B cell (primary cell): ENCODE measurements around the gene GRIK3. TPM values are rescaled to one million over a fixed set of nuclear protein-coding genes. Genes with fewer than 3 reads are reported as not detected.

Experiments used
- ATAC-seq: fragments of 200-7000 bp; cut with Tn5 transposase; one replicate; pipeline ENCODE4 v1.10.0; 2021; ENCODE audit warnings: low read depth, mild to moderate bottlenecking, moderate number of reproducible peaks, moderate library complexity
- CTCF ChIA-PET: fragments of 350-600 bp; sonication (Branson Sonifier 250); formaldehyde crosslinking; loops from one replicate; lab custom pipeline; 2021; ENCODE audit warnings: antibody characterized with exemption, inconsistent platforms; lab: Charles Lee
- POLR2A ChIA-PET: fragments of 350-600 bp; sonication (Branson Sonifier 250); formaldehyde crosslinking; loops from one replicate; lab custom pipeline; 2021; ENCODE audit warnings: antibody characterized with exemption; lab: Charles Lee
- DNase-seq: peaks from one replicate; pipeline ENCODE4 v3.0.0; 2013
- H2AFZ ChIP-seq: 2 replicates; pipeline ENCODE4 v1.6.1; 2012; ENCODE audit warnings: mild to moderate bottlenecking, low read depth, low read length; ENCODE audit not compliant: insufficient read depth, poor library complexity, severe bottlenecking
- H3K27ac ChIP-seq, 2 donors: 1 replicate in 1 of 2; 2 replicates in 1 of 2; pipeline ENCODE4 v1.5.1; 2012 to 2013; ENCODE audit warnings: low read length in 2 of 2, mild to moderate bottlenecking in 2 of 2, moderate library complexity in 1 of 2
- H3K27me3 ChIP-seq, 4 experiments: fragments of 200-600 bp in 1 of 4; sonication (generic) in 1 of 4; replicated peaks in 1 of 4; 1 replicate in 2 of 4; 2 replicates in 2 of 4; pipeline versions ENCODE4 v1.6.1 to v1.7.0; 2013 to 2016; ENCODE audit warnings: low read length in 3 of 4, mild to moderate bottlenecking in 2 of 4, mixed read lengths in 1 of 4, moderate library complexity in 1 of 4; ENCODE audit not compliant: insufficient read depth in 4 of 4, control insufficient read depth in 3 of 4; ENCODE audit errors: control extremely low read depth in 1 of 4
- H3K36me3 ChIP-seq, 2 experiments: replicated peaks in 1 of 2; 1 replicate in 1 of 2; 2 replicates in 1 of 2; pipeline versions ENCODE4 v1.6.1 to v1.7.1; 2013; ENCODE audit warnings: low read length in 1 of 2; ENCODE audit not compliant: insufficient read depth in 2 of 2, control insufficient read depth in 1 of 2; ENCODE audit errors: control extremely low read depth in 1 of 2, extremely low read depth in 1 of 2
- H3K4me1 ChIP-seq, 2 donors: fragments of 200-600 bp in 1 of 2; sonication (generic) in 1 of 2; 1 replicate in 1 of 2; 2 replicates in 1 of 2; pipeline versions ENCODE4 v1.5.1 to v1.6.1; 2013 to 2017; ENCODE audit warnings: low read length in 2 of 2; ENCODE audit not compliant: control insufficient read depth in 2 of 2, insufficient read depth in 2 of 2
- H3K4me2 ChIP-seq: replicated peaks from 2 replicates; pipeline ENCODE3; 2012; ENCODE audit warnings: mild to moderate bottlenecking, low read depth, low read length; ENCODE audit not compliant: poor library complexity, severe bottlenecking
- H3K4me3 ChIP-seq, 5 experiments: fragments of 200-600 bp in 1 of 5; sonication (generic) in 1 of 5; 1 replicate in 3 of 5; 2 replicates in 2 of 5; pipeline versions ENCODE4 v1.5.1 to v1.7.0; 2011 to 2016; ENCODE audit warnings: low read length in 4 of 5, mild to moderate bottlenecking in 4 of 5, low read depth in 2 of 5, control low read depth in 1 of 5, moderate library complexity in 1 of 5; ENCODE audit not compliant: insufficient read depth in 1 of 5; ENCODE audit errors: control extremely low read depth in 1 of 5, extremely low read depth in 1 of 5
- H3K79me2 ChIP-seq: fragments of 200-600 bp; sonication (generic); one replicate; pipeline ENCODE4 v1.6.0; 2016; ENCODE audit warnings: low read length; ENCODE audit not compliant: control insufficient read depth, insufficient read depth
- H3K9ac ChIP-seq: fragments of 200-600 bp; sonication (generic); 2 replicates; pipeline ENCODE4 v1.6.1; 2017; ENCODE audit warnings: mild to moderate bottlenecking, low read length, moderate library complexity
- H3K9me3 ChIP-seq, 3 donors: one replicate each; pipeline versions ENCODE4 v1.6.1 to v1.7.1; 2013; ENCODE audit warnings: low read length in 2 of 3; ENCODE audit not compliant: control insufficient read depth in 2 of 3, insufficient read depth in 1 of 3; ENCODE audit errors: control extremely low read depth in 1 of 3
- H4K20me1 ChIP-seq: 2 replicates; pipeline ENCODE4 v1.6.0; 2012; ENCODE audit warnings: mild to moderate bottlenecking, low read length; ENCODE audit not compliant: insufficient read depth, control insufficient read depth, poor library complexity, severe bottlenecking
- H3K27ac Mint-ChIP-seq: one replicate; pipeline ENCODE4 v1.8.0; 2021; ENCODE audit warnings: mixed read lengths
- H3K27me3 Mint-ChIP-seq: one replicate; pipeline ENCODE4 v1.8.0; 2021; ENCODE audit warnings: mixed read lengths
- H3K4me1 Mint-ChIP-seq: one replicate; pipeline ENCODE4 v1.8.0; 2021; ENCODE audit warnings: mixed read lengths
- H3K4me3 Mint-ChIP-seq: one replicate; pipeline ENCODE4 v1.8.0; 2021; ENCODE audit warnings: mixed read lengths
- H3K9me3 Mint-ChIP-seq: one replicate; pipeline ENCODE4 v1.8.0; 2022; ENCODE audit warnings: mixed read lengths; ENCODE audit not compliant: insufficient read depth
- CTCF ChIP-seq: fragments of 200-600 bp; IDR thresholded peaks from one replicate; pipeline ENCODE4 v1.8.0; 2022; ENCODE audit warnings: antibody characterized with exemption, mild to moderate bottlenecking
- EZH2 ChIP-seq: IDR thresholded peaks from 2 replicates; pipeline ENCODE4 v1.6.1; 2012; ENCODE audit warnings: borderline replicate concordance, low read depth, mild to moderate bottlenecking, moderate library complexity, low read length; ENCODE audit not compliant: insufficient read depth, poor library complexity, severe bottlenecking
- WGBS: methylation state at CpG from one replicate; pipeline ENCODE4 v1.1.5; 2013; ENCODE audit warnings: missing lambda C conversion rate; ENCODE audit not compliant: insufficient coverage; 5-methylcytosine and 5-hydroxymethylcytosine counted together
- intact Hi-C: fragments of 100-400 bp; cut with micrococcal nuclease; formaldehyde crosslinking; loops from one replicate; pipeline ENCODE4 v1.10.0; 2022
- polyA plus RNA-seq: library from polyadenylated mRNA; depleted of rRNA; stranded (reverse); fragments of >200 nt; gene quantifications from 2 replicates; pipeline ENCODE4 v1.2.3, GENCODE V29; 2012
- total RNA-seq, 2 donors: library from RNA; stranded (reverse); fragments of 120-200 nt in 1 of 2; gene quantifications; 1 replicate in 1 of 2; 2 replicates in 1 of 2; pipeline versions ENCODE4 v1.2.3 to v1.2.4, GENCODE V29; 2013 to 2022

The GRIK3 gene
- total and polyA plus RNA-seq, 2 donors (not counting 1 experiment from before 2014, with no cell fraction given), result 0.12 to 1.5 TPM

DNA sequence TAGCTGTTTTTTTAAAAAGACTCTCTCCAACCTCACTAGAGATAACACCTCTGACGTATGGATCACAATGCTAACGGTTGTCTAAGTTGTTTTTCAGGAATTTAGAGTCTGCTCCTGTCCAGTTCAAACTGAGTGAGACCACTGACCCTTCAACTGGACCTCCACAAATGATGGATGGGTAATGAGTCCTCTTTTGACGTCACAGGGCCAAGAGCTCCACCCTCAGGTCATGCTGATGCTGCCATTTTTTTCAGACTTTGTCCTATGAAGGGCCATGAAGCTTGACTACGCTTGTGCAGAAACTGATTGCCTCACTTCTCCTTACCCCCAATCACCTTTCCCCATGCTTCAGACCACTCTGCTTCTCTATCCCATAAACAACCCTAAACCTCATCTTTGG lies 16.6 kb downstream of the GRIK3 start:
- Mint-ChIP-seq H3K27me3 (peaks cover 37% of the 10 kb centered on the region), H3K4me1 (no peaks in the 10 kb centered on the region), H3K27ac (no peak overlapping the region), H3K9me3 (peaks cover 3% of the 10 kb centered on the region), H3K4me3 (no peak overlapping the region)
- ATAC-seq, result no peak
- H4K20me1 ChIP-seq, result no peaks in the 10 kb centered on the region
- no peak overlapping the region for H3K4me2 ChIP-seq
- POLR2A ChIA-PET, result interaction anchor here (0.7 kb wide), 1 partner anchor 112 kb away, joined by 5 read pairs; no protein-coding TSS in a partner anchor
- no peaks in the 10 kb centered on the region for H3K4me1 ChIP-seq
- H3K27ac ChIP-seq, result no peak overlapping the region
- H3K9ac ChIP-seq, result no peak overlapping the region
- CTCF ChIA-PET, result interaction anchor here (1.5 kb wide), 1 partner anchor 14 kb away, joined by 4 read pairs; no protein-coding TSS in a partner anchor
- TF ChIP-seq CTCF (no peak), EZH2 (no peak)
- H3K79me2 ChIP-seq, result no peaks in the 10 kb centered on the region
- H3K27me3 ChIP-seq, result peaks cover 0 to 13% (median 3%) of the 10 kb centered on the region in 4 experiments
- no peaks in the 10 kb centered on the region for H3K9me3 ChIP-seq
- no peak overlapping the region for H3K4me3 ChIP-seq
- H3K36me3 ChIP-seq, result no peaks in the 10 kb centered on the region
- no peak for DNase-seq
- H2AFZ ChIP-seq, result no peak overlapping the region
- intact Hi-C loops, result no loop called here
- WGBS, result 48% methylated on average over 2 of the region's 4 CpGs

GRCh38 chr1:37016121-37016520 lies 18.2 kb downstream of the GRIK3 start:
- no peaks in the 10 kb centered on the region for H3K79me2 ChIP-seq
- H3K9me3 ChIP-seq, result no peaks in the 10 kb centered on the region
- Mint-ChIP-seq H3K27me3 (peaks cover 31% of the 10 kb centered on the region), H3K4me1 (no peaks in the 10 kb centered on the region), H3K4me3 (no peak overlapping the region), H3K9me3 (peaks cover 3% of the 10 kb centered on the region), H3K27ac (no peak overlapping the region)
- H2AFZ ChIP-seq, result no peak overlapping the region
- intact Hi-C loops, result no loop called here
- H3K4me3 ChIP-seq, result no peak overlapping the region
- CTCF ChIA-PET, result no interaction called here
- H3K4me2 ChIP-seq, result no peak overlapping the region
- no peak for ATAC-seq
- no peak overlapping the region for H3K27ac ChIP-seq
- no peaks in the 10 kb centered on the region for H4K20me1 ChIP-seq
- no peak for DNase-seq
- H3K36me3 ChIP-seq, result no peaks in the 10 kb centered on the region
- H3K4me1 ChIP-seq, result no peaks in the 10 kb centered on the region
- H3K9ac ChIP-seq, result no peak overlapping the region
- POLR2A ChIA-PET, result no interaction called here
- H3K27me3 ChIP-seq, result peaks cover 0 to 10% (median 1%) of the 10 kb centered on the region in 4 experiments
- TF ChIP-seq CTCF (no peak), EZH2 (no peak)
